Left lung (tissue), 10 donors: ENCODE measurements around the gene SDK2. TPM values are rescaled to one million over a fixed set of nuclear protein-coding genes. Genes with fewer than 3 reads are reported as not detected.

Experiments used
- ATAC-seq: fragments of 200-7000 bp; cut with Tn5 transposase; one replicate; pipeline ENCODE4 v1.9.1; 2020; ENCODE audit warnings: moderate library complexity
- DNase-seq, 4 donors: peaks; one replicate each; pipeline ENCODE4 v3.0.0-alpha.2; 2013 to 2020
- H3K27ac ChIP-seq, 2 donors: fragments of 200-600 bp; sonication (generic) in 1 of 2; one replicate each; pipeline versions ENCODE4 v1.5.0 to v1.8.0; 2020 to 2021
- H3K27me3 ChIP-seq, 2 donors: fragments of 200-600 bp; sonication (generic) in 1 of 2; one replicate each; pipeline versions ENCODE4 v1.5.0 to v1.8.0; 2020 to 2021
- H3K36me3 ChIP-seq, 2 donors: fragments of 200-600 bp; sonication (generic) in 1 of 2; one replicate each; pipeline versions ENCODE4 v1.5.0 to v1.8.0; 2020 to 2021
- H3K4me1 ChIP-seq, 2 donors: fragments of 200-600 bp; one replicate each; pipeline ENCODE4 v1.8.0; 2021
- H3K4me3 ChIP-seq, 2 donors: fragments of 200-600 bp; sonication (generic) in 1 of 2; one replicate each; pipeline versions ENCODE4 v1.5.0 to v1.8.0; 2020 to 2021; ENCODE audit warnings: mild to moderate bottlenecking in 1 of 2
- H3K9me3 ChIP-seq, 2 donors: fragments of 200-600 bp; sonication (generic) in 1 of 2; one replicate each; pipeline versions ENCODE4 v1.5.0 to v1.8.0; 2020 to 2021
- CTCF ChIP-seq, 2 donors: fragments of 200-600 bp; sonication (generic) in 1 of 2; IDR thresholded peaks; one replicate each; pipeline versions ENCODE4 v1.5.0 to v1.8.0; 2021; ENCODE audit warnings: antibody characterized with exemption in 2 of 2
- intact Hi-C, 2 donors: fragments of 100-400 bp; cut with DNase I; formaldehyde crosslinking; loops; one replicate each; pipeline versions ENCODE4 v1.11.2 to v1.14.2; 2022
- polyA plus RNA-seq, 6 donors: library from polyadenylated mRNA; unstranded; fragments of 120-200 nt; gene quantifications; one replicate each; pipeline ENCODE4 v1.2.1, GENCODE V29; 2013; ENCODE audit not compliant: insufficient read length in 6 of 6
- total RNA-seq, 2 donors: library from RNA; stranded (reverse); fragmentation: NEBNext Ultra II Directional; extraction: Animal tissue kit (Norgen Biotek cat#: 25700); gene quantifications; one replicate each; pipeline ENCODE4 v1.2.1, GENCODE V29; 2021
- donor health status: DM: no; HTN: yes; CAD: no.
- donor health status: DM: no; HTN: no; CAD: no.

Gene SDK2
- total and polyA plus RNA-seq, 8 donors, result 6.0 to 10.9 (median 7.5) TPM

GRCh38 chr17:73681946-73682345, 37.7 kb upstream of the SDK2 start:
- Histone ChIP-seq H3K4me3 (no peak overlapping the region), H3K27ac (no peak overlapping the region), H3K27me3 (no peaks in the 10 kb centered on the region), H3K4me1 (no peaks in the 10 kb centered on the region), H3K36me3 (no peaks in the 10 kb centered on the region), H3K9me3 (peaks cover 0 to 16% of the 10 kb centered on the region in 2 donors)
- intact Hi-C loops, result no loop called here
- ATAC-seq, result no peak
- DNase-seq, result no peak
- TF ChIP-seq CTCF (IDR thresholded peaks at IDR 0.05), result no peak

GRCh38 chr17:73679476-73679875, 35.2 kb upstream of the SDK2 start:
- no peak for ATAC-seq

GRCh38 chr17:73678999-73679398, 34.8 kb upstream of the SDK2 start:
- Histone ChIP-seq H3K36me3 (no peaks in the 10 kb centered on the region), H3K27me3 (peaks cover 0 to 5% of the 10 kb centered on the region in 2 donors), H3K4me3 (no peak overlapping the region), H3K27ac (no peak overlapping the region), H3K4me1 (no peaks in the 10 kb centered on the region), H3K9me3 (peaks cover 0 to 16% of the 10 kb centered on the region in 2 donors)
- intact Hi-C loops, result no loop called here
- ATAC-seq (no peak), DNase-seq (no peak)
- TF ChIP-seq CTCF (IDR thresholded peaks at IDR 0.05), result no peak

More at GRCh38 chr17:73679476-73679875, 35.2 kb upstream of the SDK2 start:
- no peaks in the 10 kb centered on the region for H3K4me1 ChIP-seq
- no peak overlapping the region for H3K4me3 ChIP-seq
- peak in 1 of 4 donors; percentile 30 for DNase-seq
- no peak overlapping the region for H3K27ac ChIP-seq
- peaks cover 0 to 2% of the 10 kb centered on the region in 2 donors for H3K27me3 ChIP-seq
- H3K9me3 ChIP-seq, result peaks cover 0 to 16% of the 10 kb centered on the region in 2 donors
- intact Hi-C loops, result no loop called here
- TF ChIP-seq CTCF (IDR thresholded peaks at IDR 0.05), result no peak
- H3K36me3 ChIP-seq, result no peaks in the 10 kb centered on the region

DNA sequence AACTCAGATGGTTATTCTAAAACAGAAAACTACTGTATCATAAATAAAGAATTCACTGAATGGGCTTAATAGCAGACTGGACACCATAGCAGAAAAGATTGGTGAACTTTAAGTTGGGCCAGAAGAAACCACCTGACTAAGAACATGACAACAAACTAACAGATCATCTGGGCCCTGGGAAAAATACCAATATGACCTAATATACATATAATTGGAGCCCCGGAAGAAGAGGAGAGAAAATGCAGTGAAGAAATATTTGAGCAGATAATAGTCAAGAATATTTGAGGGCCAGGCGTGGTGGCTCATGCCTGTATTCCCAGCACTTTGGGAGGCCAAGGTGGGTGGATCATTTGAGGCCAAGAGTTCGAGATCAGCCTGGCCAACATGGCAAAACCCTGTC, 25.5 kb upstream of the SDK2 start:
- intact Hi-C loops, result no loop called here
- H3K27me3 ChIP-seq, result peaks cover under 1 to 8% of the 10 kb centered on the region in 2 donors
- H3K27ac ChIP-seq, result no peak overlapping the region
- no peaks in the 10 kb centered on the region for H3K36me3 ChIP-seq
- no peak for TF ChIP-seq CTCF (IDR thresholded peaks at IDR 0.05)
- DNase-seq (no peak), ATAC-seq (no peak)
- no peak overlapping the region for H3K4me3 ChIP-seq
- peaks cover 0 to 20% of the 10 kb centered on the region in 2 donors for H3K4me1 ChIP-seq
- peaks cover 0 to 8% of the 10 kb centered on the region in 2 donors for H3K9me3 ChIP-seq

GRCh38 chr17:73667181-73667959, 23.1 kb upstream of the SDK2 start:
- TF ChIP-seq CTCF (IDR thresholded peaks at IDR 0.05), result no peak
- Histone ChIP-seq H3K4me3 (no peak overlapping the region), H3K36me3 (no peaks in the 10 kb centered on the region), H3K4me1 (peaks cover 0 to 20% of the 10 kb centered on the region in 2 donors), H3K27me3 (peaks cover 5 to 7% of the 10 kb centered on the region in 2 donors), H3K27ac (no peak overlapping the region), H3K9me3 (peaks cover 0 to 8% of the 10 kb centered on the region in 2 donors)
- no peak for DNase-seq
- intact Hi-C loops, result no loop called here
- no peak for ATAC-seq
